Naive thymus-derived CD4-positive, alpha-beta T cell (primary cell): Measurements from ENCODE around the gene COL24A1. TPM values are rescaled to one million over a fixed set of nuclear protein-coding genes. Genes with fewer than 3 reads are reported as not detected.

ENCODE experiments used
- ATAC-seq: fragments of 150-1000 bp; cut with Tn5 transposase; 2 replicates; pipeline ENCODE4 v1.10.0; 2021; ENCODE audit warnings: mild to moderate bottlenecking, moderate library complexity
- CTCF ChIA-PET: fragments of 350-600 bp; sonication (Branson Sonifier 250); formaldehyde crosslinking; loops from one replicate; lab custom pipeline; 2021; ENCODE audit warnings: antibody characterized with exemption; lab: Charles Lee
- POLR2A ChIA-PET: fragments of 350-600 bp; sonication (Branson Sonifier 250); formaldehyde crosslinking; loops from one replicate; lab custom pipeline; 2021; ENCODE audit warnings: antibody characterized with exemption, inconsistent platforms; lab: Charles Lee
- DNase-seq, 9 donors: peaks; one replicate each; pipeline versions ENCODE4 v3.0.0 to v3.0.0-alpha.2; 2020 to 2022; ENCODE audit warnings: mixed read lengths in 1 of 9
- H3K27ac ChIP-seq: one replicate; pipeline ENCODE4 v1.7.0; 2013; ENCODE audit warnings: mild to moderate bottlenecking, low read depth, low read length, moderate library complexity
- H3K27me3 ChIP-seq, 2 donors: one replicate each; pipeline ENCODE4 v1.7.0; 2013; ENCODE audit warnings: low read length in 2 of 2, mild to moderate bottlenecking in 2 of 2, moderate library complexity in 2 of 2; ENCODE audit not compliant: control insufficient read depth in 2 of 2, insufficient read depth in 2 of 2
- H3K36me3 ChIP-seq, 3 experiments: 1 replicate in 2 of 3; 2 replicates in 1 of 3; pipeline ENCODE4 v1.7.0; 2013; ENCODE audit warnings: low read length in 3 of 3, mild to moderate bottlenecking in 3 of 3, moderate library complexity in 1 of 3; ENCODE audit not compliant: insufficient read depth in 3 of 3, control insufficient read depth in 2 of 3
- H3K4me1 ChIP-seq, 2 donors: one replicate each; pipeline ENCODE4 v1.7.0; 2013; ENCODE audit warnings: low read length in 2 of 2, mild to moderate bottlenecking in 2 of 2, moderate library complexity in 1 of 2; ENCODE audit not compliant: control insufficient read depth in 2 of 2, insufficient read depth in 2 of 2
- H3K4me3 ChIP-seq: 2 replicates; pipeline ENCODE4 v1.7.0; 2013; ENCODE audit warnings: mild to moderate bottlenecking, low read length
- H3K9me3 ChIP-seq, 3 experiments: 1 replicate in 2 of 3; 2 replicates in 1 of 3; pipeline ENCODE4 v1.7.0; 2013; ENCODE audit warnings: low read length in 3 of 3; ENCODE audit not compliant: control insufficient read depth in 2 of 3
- H3K27ac Mint-ChIP-seq, 9 donors: one replicate each; pipeline ENCODE4 v1.8.0; 2020 to 2022; ENCODE audit warnings: mixed read lengths in 9 of 9, mild to moderate bottlenecking in 8 of 9, moderate library complexity in 5 of 9, inconsistent platforms in 2 of 9
- H3K27me3 Mint-ChIP-seq, 5 donors: one replicate each; pipeline ENCODE4 v1.8.0; 2021 to 2022; ENCODE audit warnings: mixed read lengths in 5 of 5, mild to moderate bottlenecking in 1 of 5
- H3K36me3 Mint-ChIP-seq, 5 donors: one replicate each; pipeline ENCODE4 v1.8.0; 2020 to 2022; ENCODE audit warnings: mixed read lengths in 5 of 5, mild to moderate bottlenecking in 3 of 5, inconsistent platforms in 1 of 5
- H3K4me1 Mint-ChIP-seq, 7 donors: one replicate each; pipeline ENCODE4 v1.8.0; 2020 to 2022; ENCODE audit warnings: mixed read lengths in 7 of 7, mild to moderate bottlenecking in 3 of 7, inconsistent platforms in 1 of 7
- H3K4me3 Mint-ChIP-seq, 10 donors: one replicate each; pipeline ENCODE4 v1.8.0; 2020 to 2022; ENCODE audit warnings: mild to moderate bottlenecking in 10 of 10, mixed read lengths in 10 of 10, moderate library complexity in 6 of 10, inconsistent platforms in 2 of 10
- H3K9me3 Mint-ChIP-seq, 11 donors: one replicate each; pipeline ENCODE4 v1.8.0; 2020 to 2022; ENCODE audit warnings: mixed read lengths in 11 of 11, mild to moderate bottlenecking in 4 of 11, inconsistent platforms in 1 of 11, moderate library complexity in 1 of 11
- intact Hi-C, 2 donors: fragments of 100-400 bp; cut with micrococcal nuclease; formaldehyde crosslinking; loops; one replicate each; pipeline ENCODE4 v1.15.1; 2023
- polyA plus RNA-seq, 2 donors: library from polyadenylated mRNA; unstranded; fragments of 300-500 nt; fragmentation: Illumina TruSeq; gene quantifications; one replicate each; pipeline ENCODE4 v1.2.3, GENCODE V29; 2021
- total RNA-seq, 6 experiments: library from RNA in 5 of 6; stranded (reverse) in 5 of 6; gene quantifications; 1 replicate in 5 of 6; 2 replicates in 1 of 6; pipeline ENCODE4 v1.2.3 and lab custom pipeline; 2021 to 2026

COL24A1 gene
- total and polyA plus RNA-seq, 7 experiments from 2014 or later = 0.40 to 1.5 TPM; not detected in 5

DNA sequence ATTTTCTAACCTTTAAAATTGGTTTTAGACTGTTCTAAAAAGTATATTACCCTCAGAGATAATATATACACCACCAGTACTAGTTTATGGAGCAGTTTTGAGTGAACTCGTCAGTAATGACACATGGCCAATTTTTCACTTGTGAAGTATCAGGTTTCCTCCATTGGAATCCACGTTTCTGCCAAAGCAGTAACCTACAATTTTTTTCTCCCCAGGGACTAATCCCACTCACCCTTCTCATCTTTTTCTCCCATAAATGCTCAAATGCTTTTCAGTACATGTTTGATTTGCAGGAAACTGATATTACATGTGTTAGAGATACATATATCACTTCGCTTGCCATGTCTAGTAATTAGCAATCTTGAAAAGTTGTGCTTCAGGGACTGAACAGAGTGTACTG, 94.1 kb downstream of the COL24A1 start:
- intact Hi-C loops = no loop called here
- POLR2A ChIA-PET = no interaction called here
- Mint-ChIP-seq H3K4me1 (no peaks in the 10 kb centered on the region), H3K27ac (no peak overlapping the region), H3K27me3 (no peaks in the 10 kb centered on the region), H3K4me3 (no peak overlapping the region), H3K36me3 (no peaks in the 10 kb centered on the region), H3K9me3 (no peaks in the 10 kb centered on the region)
- no peaks in the 10 kb centered on the region for H3K4me1 ChIP-seq
- DNase-seq (no peak), ATAC-seq (no peak)
- H3K9me3 ChIP-seq = no peaks in the 10 kb centered on the region
- CTCF ChIA-PET = no interaction called here
- H3K27ac ChIP-seq = no peak overlapping the region
- no peaks in the 10 kb centered on the region for H3K36me3 ChIP-seq
- no peak overlapping the region for H3K4me3 ChIP-seq
- no peaks in the 10 kb centered on the region for H3K27me3 ChIP-seq

DNA sequence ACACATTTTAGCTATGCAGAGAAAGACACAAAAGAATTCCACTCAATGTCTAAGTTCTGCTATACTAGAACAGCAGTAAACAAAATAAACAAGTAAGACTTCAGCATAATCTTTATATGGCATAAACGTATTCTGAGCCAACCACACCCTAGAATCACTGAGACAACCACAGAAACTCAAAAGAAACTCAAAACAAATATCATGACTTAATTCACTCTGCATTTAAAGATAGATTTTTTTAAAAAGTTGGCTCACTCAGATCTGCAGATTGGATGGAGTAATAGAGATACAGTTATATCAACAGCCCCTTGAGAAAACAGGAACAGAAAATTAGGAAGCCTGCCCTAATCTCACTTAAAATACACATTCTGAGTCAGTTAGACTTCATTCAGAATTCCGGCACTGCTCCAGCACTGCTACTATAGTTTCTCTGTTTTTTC, 95.0 kb downstream of the COL24A1 start:
- no peaks in the 10 kb centered on the region for H3K27me3 Mint-ChIP-seq
- POLR2A ChIA-PET = no interaction called here
- H3K27me3 ChIP-seq = no peaks in the 10 kb centered on the region
- DNase-seq (no peak), ATAC-seq (peak; percentile 64)
- no peak overlapping the region for H3K4me3 ChIP-seq
- H3K36me3 Mint-ChIP-seq = no peaks in the 10 kb centered on the region
- no peaks in the 10 kb centered on the region for H3K4me1 Mint-ChIP-seq
- no peak overlapping the region for H3K4me3 Mint-ChIP-seq
- intact Hi-C loops = no loop called here
- CTCF ChIA-PET = no interaction called here
- H3K9me3 ChIP-seq = no peaks in the 10 kb centered on the region
- H3K4me1 ChIP-seq = no peaks in the 10 kb centered on the region
- no peak overlapping the region for H3K27ac ChIP-seq
- H3K9me3 Mint-ChIP-seq = no peaks in the 10 kb centered on the region
- H3K36me3 ChIP-seq = no peaks in the 10 kb centered on the region
- H3K27ac Mint-ChIP-seq = no peak overlapping the region

DNA sequence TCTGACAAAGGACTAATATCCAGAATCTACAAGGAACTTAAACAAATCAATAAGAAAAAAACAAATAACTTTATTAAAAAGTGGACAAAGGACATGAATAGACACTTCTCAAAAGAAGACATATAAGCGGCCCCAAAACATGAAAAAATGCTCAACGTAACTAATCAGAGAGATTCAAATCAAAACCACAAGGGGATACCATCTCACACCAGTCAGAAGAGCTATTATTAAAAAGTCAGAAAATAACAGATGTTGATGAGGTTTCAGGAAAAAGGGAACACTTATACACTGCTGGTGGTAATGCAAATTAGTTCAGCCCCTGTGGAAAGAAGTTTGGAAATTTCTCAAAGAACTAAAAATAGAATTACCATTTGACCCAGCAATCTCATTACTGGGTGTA, 102.2 kb downstream of the COL24A1 start:
- no peaks in the 10 kb centered on the region for H3K36me3 ChIP-seq
- no peaks in the 10 kb centered on the region for H3K4me1 ChIP-seq
- H3K27ac ChIP-seq = no peak overlapping the region
- Mint-ChIP-seq H3K4me3 (no peak overlapping the region), H3K4me1 (no peaks in the 10 kb centered on the region), H3K9me3 (peaks cover 0 to 1% (median 0%) of the 10 kb centered on the region in 11 donors), H3K27ac (no peak overlapping the region), H3K36me3 (no peaks in the 10 kb centered on the region), H3K27me3 (no peaks in the 10 kb centered on the region)
- ATAC-seq = no peak
- ChIA-PET POLR2A (no interaction called here), CTCF (no interaction called here)
- intact Hi-C loops = no loop called here
- H3K4me3 ChIP-seq = no peak overlapping the region
- H3K27me3 ChIP-seq = no peaks in the 10 kb centered on the region
- DNase-seq = no peak
- no peaks in the 10 kb centered on the region for H3K9me3 ChIP-seq

DNA sequence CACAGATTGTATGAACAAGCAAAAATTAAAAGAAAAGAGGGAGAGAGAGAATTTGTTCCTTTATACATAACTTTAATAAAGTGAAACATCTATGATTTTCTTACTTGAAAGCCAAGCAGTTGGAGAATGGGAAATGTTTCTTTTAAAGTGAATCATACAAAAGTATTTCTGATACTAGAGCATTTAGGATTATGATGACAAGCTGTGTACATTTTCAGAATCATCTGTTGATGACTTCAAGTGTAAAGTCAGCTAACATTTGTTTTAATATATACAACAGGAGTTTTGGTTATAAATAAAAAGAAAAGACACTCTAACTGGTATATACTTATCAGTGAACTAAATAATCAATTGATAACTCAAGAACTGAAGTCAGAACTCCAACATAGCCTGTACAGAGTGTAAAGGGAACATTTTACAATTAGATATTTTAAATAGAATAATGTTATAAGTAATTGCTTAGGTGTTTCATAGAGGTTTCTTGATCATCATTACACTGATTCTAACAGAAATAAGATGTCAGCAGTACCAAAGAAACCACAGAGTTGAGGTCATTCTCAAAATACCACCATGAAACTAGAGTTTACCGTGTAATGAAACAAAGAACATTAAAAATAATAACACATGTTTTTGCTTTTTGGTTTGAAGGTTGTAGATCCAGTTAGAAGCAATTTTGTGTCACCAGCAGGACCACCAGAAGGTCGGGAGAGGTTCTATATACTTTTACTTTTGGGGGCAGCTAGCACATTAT, 103.4 kb downstream of the COL24A1 start:
- Mint-ChIP-seq H3K27me3 (no peaks in the 10 kb centered on the region), H3K36me3 (no peaks in the 10 kb centered on the region), H3K27ac (no peak overlapping the region), H3K9me3 (peaks cover 0 to 1% (median 0%) of the 10 kb centered on the region in 11 donors), H3K4me1 (no peaks in the 10 kb centered on the region), H3K4me3 (no peak overlapping the region)
- DNase-seq = no peak
- H3K4me3 ChIP-seq = no peak overlapping the region
- no peaks in the 10 kb centered on the region for H3K9me3 ChIP-seq
- H3K36me3 ChIP-seq = no peaks in the 10 kb centered on the region
- POLR2A ChIA-PET = no interaction called here
- no peak overlapping the region for H3K27ac ChIP-seq
- intact Hi-C loops = no loop called here
- CTCF ChIA-PET = no interaction called here
- no peaks in the 10 kb centered on the region for H3K27me3 ChIP-seq
- no peak for ATAC-seq
- H3K4me1 ChIP-seq = no peaks in the 10 kb centered on the region

DNA sequence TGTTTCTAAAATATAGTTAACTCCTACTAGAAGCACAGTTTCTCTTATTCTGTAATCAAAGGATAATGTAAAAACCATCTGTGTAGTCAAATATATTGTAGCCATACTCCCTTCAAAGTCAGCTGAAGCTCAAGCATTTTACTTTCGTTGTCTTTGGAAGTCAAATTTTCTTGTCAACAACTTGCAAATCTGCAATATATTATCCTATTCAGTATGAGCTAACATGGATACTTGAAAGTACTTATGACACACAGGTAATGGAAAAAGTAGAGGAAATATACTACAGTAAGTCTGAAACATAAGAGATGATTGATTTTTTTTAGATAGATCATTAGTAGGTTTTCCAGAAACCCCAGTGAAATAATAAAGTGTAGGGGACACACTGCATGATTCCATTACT, 121.5 kb downstream of the COL24A1 start:
- Histone ChIP-seq H3K27me3 (no peaks in the 10 kb centered on the region), H3K4me3 (no peak overlapping the region), H3K36me3 (no peaks in the 10 kb centered on the region), H3K27ac (no peak overlapping the region), H3K4me1 (no peaks in the 10 kb centered on the region), H3K9me3 (no peaks in the 10 kb centered on the region)
- Mint-ChIP-seq H3K9me3 (peaks cover 0 to 5% (median 0%) of the 10 kb centered on the region in 11 donors), H3K36me3 (no peaks in the 10 kb centered on the region), H3K4me1 (no peaks in the 10 kb centered on the region), H3K4me3 (no peak overlapping the region), H3K27me3 (no peaks in the 10 kb centered on the region), H3K27ac (no peak overlapping the region)
- ChIA-PET CTCF (no interaction called here), POLR2A (no interaction called here)
- ATAC-seq = no peak
- intact Hi-C loops = no loop called here
- DNase-seq = no peak

DNA sequence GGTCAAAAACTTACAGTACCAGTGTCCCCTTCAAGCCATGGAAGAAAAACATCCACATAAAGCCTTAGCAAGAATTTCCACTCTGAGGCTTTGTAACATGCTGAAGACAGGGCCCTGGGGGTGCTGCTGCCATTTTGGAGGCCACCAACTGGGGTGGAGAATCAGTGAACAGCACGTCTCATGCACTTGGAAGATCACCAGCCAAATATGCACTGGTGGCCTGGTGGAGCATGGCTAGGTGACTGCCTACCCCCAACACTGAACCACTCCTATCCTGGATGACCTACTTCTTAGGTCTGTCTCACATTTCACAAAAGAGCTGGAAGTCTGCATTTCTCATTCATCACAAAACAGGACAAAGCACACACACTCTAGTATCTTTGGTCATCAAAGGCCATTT, 126.4 kb downstream of the COL24A1 start:
- Mint-ChIP-seq H3K27ac (no peak overlapping the region), H3K9me3 (peaks cover 0 to 5% (median 0%) of the 10 kb centered on the region in 11 donors), H3K27me3 (peaks cover 0 to 5% (median 0%) of the 10 kb centered on the region in 5 donors), H3K36me3 (no peaks in the 10 kb centered on the region), H3K4me3 (no peak overlapping the region), H3K4me1 (no peaks in the 10 kb centered on the region)
- no peaks in the 10 kb centered on the region for H3K36me3 ChIP-seq
- ChIA-PET POLR2A (no interaction called here), CTCF (no interaction called here)
- no peak overlapping the region for H3K4me3 ChIP-seq
- ATAC-seq = no peak
- H3K27ac ChIP-seq = no peak overlapping the region
- H3K27me3 ChIP-seq = no peaks in the 10 kb centered on the region
- no peaks in the 10 kb centered on the region for H3K9me3 ChIP-seq
- no peak for DNase-seq
- intact Hi-C loops = no loop called here
- no peaks in the 10 kb centered on the region for H3K4me1 ChIP-seq

DNA sequence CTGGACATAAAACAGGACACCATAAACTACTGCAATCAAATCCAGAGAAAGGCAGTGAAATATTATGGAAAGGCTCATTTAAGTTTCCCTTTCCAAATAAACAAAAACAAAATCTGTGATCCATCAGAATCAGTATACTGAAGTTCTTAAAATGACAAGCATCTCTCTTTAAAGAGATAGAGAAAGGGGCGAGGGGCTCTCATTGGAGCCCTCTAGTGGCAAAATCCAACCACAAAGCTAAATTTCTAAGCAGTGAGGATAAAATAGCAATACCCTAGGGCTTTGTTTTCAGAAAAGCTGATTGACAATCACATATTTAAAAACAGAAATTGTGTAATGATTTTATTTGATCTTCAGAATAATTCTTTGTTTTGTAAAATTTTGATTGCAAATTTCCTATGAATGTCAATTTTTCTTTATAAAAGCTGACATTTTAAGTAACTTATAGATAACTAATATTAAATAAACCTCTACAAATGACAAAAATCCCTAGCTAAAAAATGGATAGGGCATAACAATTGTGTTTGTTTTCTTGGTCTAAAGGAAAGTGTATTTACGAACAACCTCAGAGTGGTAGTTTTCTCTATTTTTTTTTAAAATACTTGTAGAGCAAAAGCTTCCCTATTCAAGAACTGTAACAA, 138.2 kb downstream of the COL24A1 start:
- Mint-ChIP-seq H3K27me3 (peaks cover 0 to 2% (median 0%) of the 10 kb centered on the region in 5 donors), H3K4me3 (no peak overlapping the region), H3K36me3 (no peaks in the 10 kb centered on the region), H3K9me3 (peaks cover 0 to 1% (median 0%) of the 10 kb centered on the region in 11 donors), H3K4me1 (no peaks in the 10 kb centered on the region), H3K27ac (no peak overlapping the region)
- intact Hi-C loops = no loop called here
- ATAC-seq (no peak), DNase-seq (peak in 3 of 9 donors; percentile 1 to 18 (median 5))
- Histone ChIP-seq H3K36me3 (no peaks in the 10 kb centered on the region), H3K27ac (no peak overlapping the region), H3K4me3 (no peak overlapping the region), H3K27me3 (no peaks in the 10 kb centered on the region), H3K9me3 (no peaks in the 10 kb centered on the region), H3K4me1 (no peaks in the 10 kb centered on the region)
- POLR2A ChIA-PET = no interaction called here
- CTCF ChIA-PET = no interaction called here
